PC-9 (cell line): ENCODE data around the gene LEUTX. TPM values are rescaled to one million over a fixed set of nuclear protein-coding genes. Genes with fewer than 3 reads are reported as not detected.

Source experiments
- BruUV-seq: library from RNA; stranded (reverse); fragments of 400-500 nt; replicated peaks from 2 replicates; lab custom pipeline; 2021; lab: Mats Ljungman, UMichigan
- CTCF ChIA-PET: fragments of 300-600 bp; sonication (Branson Sonifier 250); formaldehyde crosslinking; loops from one replicate; lab custom pipeline; 2022; ENCODE audit warnings: antibody characterized with exemption; lab: Charles Lee
- POLR2A ChIA-PET: fragments of 300-600 bp; sonication (Branson Sonifier 250); formaldehyde crosslinking; loops from one replicate; lab custom pipeline; 2022; ENCODE audit warnings: antibody characterized with exemption; ENCODE audit not compliant: unreplicated experiment; lab: Charles Lee
- DNase-seq, 2 experiments: peaks; one replicate each; pipeline versions ENCODE4 v3.0.0 to v3.0.0-alpha.2; 2015 to 2022; ENCODE audit warnings: mixed read lengths in 1 of 2
- H2AFZ ChIP-seq: fragments of 200-600 bp; sonication (generic); 2 replicates; pipeline ENCODE4 v1.8.1; 2017; ENCODE audit warnings: antibody characterized with exemption
- H3F3A ChIP-seq: fragments of 200-600 bp; sonication (generic); 2 replicates; pipeline ENCODE4 v1.8.1; 2017; ENCODE audit warnings: antibody characterized with exemption, mild to moderate bottlenecking, low read depth; ENCODE audit not compliant: insufficient read depth
- H3K27ac ChIP-seq: fragments of 200-600 bp; sonication (generic); 2 replicates; pipeline ENCODE4 v1.6.1; 2016; ENCODE audit warnings: mixed run types
- H3K27me3 ChIP-seq: fragments of 200-600 bp; sonication (generic); 2 replicates; pipeline ENCODE4 v1.6.1; 2016; ENCODE audit warnings: low read depth, mixed run types; ENCODE audit not compliant: insufficient read depth
- H3K36me3 ChIP-seq: fragments of 200-600 bp; sonication (generic); 2 replicates; pipeline ENCODE4 v1.6.1; 2016; ENCODE audit warnings: low read depth, mixed run types
- H3K4me1 ChIP-seq: fragments of 200-600 bp; sonication (generic); replicated peaks from 2 replicates; pipeline ENCODE4 v1.6.1; 2016; ENCODE audit warnings: mixed run types; ENCODE audit not compliant: insufficient read depth
- H3K4me2 ChIP-seq: fragments of 200-600 bp; sonication (generic); 2 replicates; pipeline ENCODE4 v1.6.1; 2017; ENCODE audit warnings: mixed run types
- H3K4me3 ChIP-seq: fragments of 200-600 bp; sonication (generic); 2 replicates; pipeline ENCODE4 v1.6.1; 2016; ENCODE audit warnings: mixed run types
- H3K79me2 ChIP-seq: fragments of 200-600 bp; sonication (generic); 2 replicates; pipeline ENCODE4 v1.6.1; 2017; ENCODE audit warnings: low read depth, mixed run types
- H3K9me2 ChIP-seq: fragments of 200-600 bp; sonication (generic); 2 replicates; pipeline ENCODE4 v1.8.1; 2017; ENCODE audit warnings: mild to moderate bottlenecking; ENCODE audit not compliant: insufficient read depth
- H3K9me3 ChIP-seq: fragments of 200-600 bp; sonication (generic); 2 replicates; pipeline ENCODE4 v1.8.1; 2016; ENCODE audit warnings: low read depth; ENCODE audit not compliant: insufficient read depth
- H4K20me1 ChIP-seq: fragments of 200-600 bp; sonication (generic); 2 replicates; pipeline ENCODE4 v1.8.1; 2017; ENCODE audit not compliant: insufficient read depth
- CTCF ChIP-seq: fragments of 200-600 bp; sonication (generic); conservative IDR thresholded peaks from 2 replicates; pipeline ENCODE4 v1.6.1; 2017; ENCODE audit warnings: mixed run types, antibody characterized with exemption, mild to moderate bottlenecking, moderate library complexity
- EZH2 ChIP-seq: fragments of 200-600 bp; sonication (generic); IDR thresholded peaks from 2 replicates; pipeline ENCODE4 v1.8.0; 2017; ENCODE audit warnings: antibody characterized with exemption, low read depth
- intact Hi-C: fragments of 100-400 bp; cut with micrococcal nuclease; formaldehyde crosslinking; loops from one replicate; pipeline ENCODE4 v1.10.0; 2022; ENCODE audit not compliant: unreplicated experiment
- total RNA-seq: library from RNA; stranded (reverse); gene quantifications from 2 replicates; pipeline ENCODE4 v1.2.3, GENCODE V29; 2021

The LEUTX gene
- total RNA-seq, 1 experiment from 2014 or later, result not detected

GRCh38 chr19:39765091-39766076 is 13.3 kb upstream of the LEUTX start:
- POLR2A ChIA-PET, result no interaction called here
- H3K4me3 ChIP-seq, result no peak overlapping the region
- no TSS peak for BruUV-seq
- H3K27ac ChIP-seq, result no peak overlapping the region
- peak in 1 of 2 experiments; percentile 21 for DNase-seq
- H3K79me2 ChIP-seq, result no peaks in the 10 kb centered on the region
- H2AFZ ChIP-seq, result no peak overlapping the region
- no peaks in the 10 kb centered on the region for H3K36me3 ChIP-seq
- no peaks in the 10 kb centered on the region for H3K4me1 ChIP-seq
- no peaks in the 10 kb centered on the region for H4K20me1 ChIP-seq
- TF ChIP-seq EZH2, result no peak
- peak; percentile 87 for TF ChIP-seq CTCF
- H3K4me2 ChIP-seq, result no peak overlapping the region
- intact Hi-C loops, result loop anchor here (5.0 to 10.0 kb wide), 2 partner anchors 208 to 321 kb away; partner anchors contain the start of gene SUPT5H
- peaks cover 48% of the 10 kb centered on the region for H3K27me3 ChIP-seq
- CTCF ChIA-PET, result interaction anchor here (0.5 to 0.8 kb wide), 4 partner anchors 90 to 1977 kb away, joined by 3 to 12 read pairs (median 4); no protein-coding TSS in a partner anchor
- H3K9me3 ChIP-seq, result no peaks in the 10 kb centered on the region
- H3K9me2 ChIP-seq, result no peaks in the 10 kb centered on the region
- H3F3A ChIP-seq, result no peaks in the 10 kb centered on the region

GRCh38 chr19:39768334-39768733 is 10.3 kb upstream of the LEUTX start:
- no TSS peak for BruUV-seq
- H3K9me3 ChIP-seq, result no peaks in the 10 kb centered on the region
- no peak for DNase-seq
- no peaks in the 10 kb centered on the region for H3K79me2 ChIP-seq
- no peaks in the 10 kb centered on the region for H3K36me3 ChIP-seq
- no peak overlapping the region for H2AFZ ChIP-seq
- no peaks in the 10 kb centered on the region for H4K20me1 ChIP-seq
- H3K9me2 ChIP-seq, result no peaks in the 10 kb centered on the region
- H3K27ac ChIP-seq, result no peak overlapping the region
- H3F3A ChIP-seq, result no peaks in the 10 kb centered on the region
- ChIA-PET CTCF (interaction anchor here (0.9 kb wide), 1 partner anchor 10 kb away, joined by 5 read pairs; no protein-coding TSS in a partner anchor), POLR2A (no interaction called here)
- peaks cover 57% of the 10 kb centered on the region for H3K27me3 ChIP-seq
- no peak for TF ChIP-seq CTCF
- TF ChIP-seq EZH2, result no peak
- intact Hi-C loops, result loop anchor here (5.0 to 10.0 kb wide), 2 partner anchors 211 to 324 kb away; partner anchors contain the start of gene SUPT5H
- no peaks in the 10 kb centered on the region for H3K4me1 ChIP-seq
- no peak overlapping the region for H3K4me3 ChIP-seq
- H3K4me2 ChIP-seq, result no peak overlapping the region

DNA sequence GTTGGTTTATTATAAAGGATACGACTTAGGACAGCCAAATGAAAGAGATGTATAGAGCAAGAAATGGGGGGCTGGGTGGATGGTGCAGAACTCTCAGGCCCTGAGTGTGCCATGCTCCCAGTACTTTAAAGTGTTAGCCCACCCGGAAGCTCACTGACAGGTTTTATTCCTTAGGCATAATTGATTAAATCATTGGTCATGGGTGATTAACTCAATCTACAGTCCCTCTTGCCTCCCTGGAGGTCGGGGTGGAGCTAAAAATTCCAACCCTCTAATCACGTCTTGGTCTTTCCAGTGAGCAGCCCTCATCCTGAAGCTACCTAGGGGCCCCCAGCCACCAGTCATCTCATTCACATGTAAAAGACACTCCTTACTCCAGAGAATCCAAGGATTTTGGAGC is 9.9 kb upstream of the LEUTX start:
- BruUV-seq, result no TSS peak
- DNase-seq, result no peak
- Histone ChIP-seq H3K79me2 (no peaks in the 10 kb centered on the region), H4K20me1 (no peaks in the 10 kb centered on the region), H3F3A (no peaks in the 10 kb centered on the region), H3K27ac (no peak overlapping the region), H3K4me2 (no peak overlapping the region), H2AFZ (no peak overlapping the region), H3K27me3 (peaks cover 58% of the 10 kb centered on the region), H3K4me1 (no peaks in the 10 kb centered on the region), H3K9me2 (no peaks in the 10 kb centered on the region), H3K9me3 (no peaks in the 10 kb centered on the region), H3K36me3 (no peaks in the 10 kb centered on the region), H3K4me3 (no peak overlapping the region)
- CTCF ChIA-PET, result interaction anchor here (0.7 kb wide), 1 partner anchor 155 kb away, joined by 3 read pairs; no protein-coding TSS in a partner anchor
- intact Hi-C loops, result loop anchor here (5.0 to 10.0 kb wide), 2 partner anchors 211 to 324 kb away; partner anchors contain the start of gene SUPT5H
- TF ChIP-seq EZH2 (no peak), CTCF (no peak)
- POLR2A ChIA-PET, result no interaction called here
